Mononuclear cell (primary cell): ENCODE results near the gene ARHGAP10. TPM values are rescaled to one million over a fixed set of nuclear protein-coding genes. Genes with fewer than 3 reads are reported as not detected.

ENCODE experiments used
- H3K27me3 ChIP-seq: 2 replicates; pipeline ENCODE4 v1.6.0; 2011; ENCODE audit warnings: low read length, control low read depth; ENCODE audit not compliant: insufficient read depth
- H3K4me1 ChIP-seq: 2 replicates; pipeline ENCODE4 v1.5.1; 2011; ENCODE audit warnings: mild to moderate bottlenecking, low read length, control low read depth; ENCODE audit not compliant: insufficient read depth
- H3K4me3 ChIP-seq: 2 replicates; pipeline ENCODE4 v1.5.1; 2011; ENCODE audit warnings: mild to moderate bottlenecking, low read length, moderate library complexity
- H3K9me3 ChIP-seq: 2 replicates; pipeline ENCODE4 v1.5.1; 2011; ENCODE audit warnings: low read depth, mild to moderate bottlenecking, control low read depth, low read length
- total RNA-seq: library from RNA; depleted of rRNA; stranded (reverse); fragments of >200 nt; gene quantifications from one replicate; pipeline ENCODE4 v1.2.3, GENCODE V29; 2012

Gene ARHGAP10
- total RNA-seq, 1 donor: 10.6 TPM

DNA sequence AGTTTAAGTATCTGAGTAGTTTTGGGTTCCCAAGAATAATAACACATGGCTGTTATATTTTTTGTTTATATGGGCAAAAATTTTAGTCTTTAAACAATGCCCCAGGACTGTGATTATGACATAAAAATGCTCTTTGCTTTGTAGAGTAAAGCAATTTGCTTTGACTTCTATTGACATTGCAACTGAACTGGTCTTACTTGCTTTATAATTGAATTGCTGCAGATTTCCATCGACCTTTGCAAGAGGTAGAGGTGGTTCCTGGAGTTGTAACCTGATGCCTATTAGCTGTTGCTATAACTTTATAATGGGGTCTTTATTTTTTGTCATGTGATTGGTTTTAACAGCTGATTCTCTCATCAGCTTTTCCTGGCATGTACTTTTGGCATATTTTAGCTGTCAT lies 302.9 kb downstream of the ARHGAP10 start:
- Histone ChIP-seq H3K4me3 (no peak overlapping the region), H3K9me3 (no peaks in the 10 kb centered on the region), H3K4me1 (no peaks in the 10 kb centered on the region), H3K27me3 (no peaks in the 10 kb centered on the region)

DNA sequence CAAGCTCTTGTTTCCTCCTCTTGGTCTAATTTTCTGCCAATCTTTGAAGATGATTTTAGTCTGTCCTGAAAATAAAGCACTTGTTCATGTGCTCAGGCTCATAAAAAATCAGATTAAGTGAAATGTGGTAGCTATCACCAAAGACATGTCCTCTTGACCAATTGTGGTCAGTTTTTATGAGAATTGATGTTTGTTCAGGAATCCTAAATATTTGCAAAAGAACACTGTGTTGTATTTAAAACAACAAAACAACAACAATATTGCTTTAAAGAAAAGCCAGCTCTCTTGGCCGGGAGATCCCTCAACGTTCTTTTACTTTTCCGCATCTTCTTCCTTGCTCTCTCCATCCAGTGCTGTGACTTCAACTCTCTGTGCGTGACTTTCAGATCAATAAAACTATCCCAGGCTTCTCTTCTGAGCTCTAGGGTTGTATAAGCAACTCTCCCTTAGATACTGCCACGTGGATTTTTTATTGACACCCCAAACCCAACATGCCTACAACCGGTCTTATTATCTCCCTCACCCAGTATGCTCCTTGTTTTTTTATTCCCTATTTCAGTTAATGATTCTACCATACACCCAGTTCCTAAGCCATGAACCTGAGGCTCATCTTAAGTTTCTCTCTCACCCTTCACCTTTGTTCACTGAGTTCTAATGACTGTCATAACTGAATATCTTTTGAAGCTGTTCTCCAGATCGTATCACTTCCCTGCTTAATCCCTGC lies 309.9 kb downstream of the ARHGAP10 start:
- Histone ChIP-seq H3K27me3 (no peaks in the 10 kb centered on the region), H3K4me1 (no peaks in the 10 kb centered on the region), H3K9me3 (no peaks in the 10 kb centered on the region), H3K4me3 (no peak overlapping the region)

DNA sequence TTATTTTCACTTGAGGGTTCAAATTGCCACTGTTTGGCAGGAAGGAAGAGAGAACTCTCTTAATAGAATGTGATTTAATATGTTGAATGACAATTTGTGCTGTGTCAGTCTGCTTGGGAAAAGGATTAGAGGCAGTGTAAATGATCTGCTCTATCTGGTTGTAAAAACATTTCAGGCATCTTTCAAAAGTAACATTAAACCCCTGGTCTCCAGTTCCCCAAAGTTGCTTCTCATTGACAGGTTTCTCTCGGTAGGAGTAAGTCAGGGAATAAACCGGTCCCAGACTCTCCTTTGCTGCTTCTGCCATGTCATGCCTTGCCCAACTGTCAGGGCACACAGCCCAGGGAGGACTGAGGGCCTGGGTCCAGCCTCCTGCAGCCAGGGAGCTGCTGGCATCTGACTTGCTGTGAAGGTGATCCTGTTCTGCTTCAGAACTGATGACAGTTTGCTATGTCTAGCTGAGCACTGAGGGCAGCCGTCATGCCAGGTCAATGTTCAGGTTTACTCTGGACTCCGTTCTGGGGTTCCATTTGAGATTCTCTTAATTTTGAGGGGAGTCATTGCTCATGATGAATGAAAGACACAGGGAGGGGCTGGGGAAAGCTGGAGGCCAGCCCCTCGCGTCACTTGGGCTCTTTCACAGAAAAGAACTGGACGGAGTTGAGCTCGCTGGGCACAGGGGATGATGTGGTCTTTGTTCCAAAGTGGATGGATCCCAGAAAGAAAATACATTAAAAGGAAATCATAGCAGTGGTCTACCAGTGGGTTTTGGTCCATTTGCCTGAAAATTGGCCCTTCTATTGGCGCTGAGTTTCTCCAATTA lies 312.4 kb downstream of the ARHGAP10 start:
- no peaks in the 10 kb centered on the region for H3K9me3 ChIP-seq
- H3K4me1 ChIP-seq: no peaks in the 10 kb centered on the region
- no peaks in the 10 kb centered on the region for H3K27me3 ChIP-seq
- H3K4me3 ChIP-seq: no peak overlapping the region

DNA sequence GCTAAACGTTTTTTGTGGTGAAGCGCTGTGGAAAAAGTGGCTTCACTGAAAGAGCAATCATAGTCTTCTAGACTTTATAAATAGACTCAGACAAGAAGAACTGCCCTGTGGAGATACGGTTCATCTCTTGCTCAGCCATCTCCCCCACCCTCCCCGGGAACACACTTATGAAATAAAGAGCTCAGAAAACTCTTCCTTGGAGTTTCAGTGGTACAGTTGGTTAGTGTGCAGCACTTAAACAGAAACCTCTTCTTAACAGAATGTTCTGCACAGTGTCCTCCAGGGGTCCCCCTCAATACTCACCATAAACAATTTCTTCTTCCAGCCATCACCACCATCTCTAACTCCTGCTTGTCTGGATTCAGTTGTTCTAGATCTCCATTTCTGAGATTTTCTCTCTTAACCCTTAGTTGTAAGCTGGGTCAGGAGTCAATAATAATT lies 313.0 kb downstream of the ARHGAP10 start:
- Histone ChIP-seq H3K27me3 (no peaks in the 10 kb centered on the region), H3K4me3 (no peak overlapping the region), H3K9me3 (no peaks in the 10 kb centered on the region), H3K4me1 (no peaks in the 10 kb centered on the region)

DNA sequence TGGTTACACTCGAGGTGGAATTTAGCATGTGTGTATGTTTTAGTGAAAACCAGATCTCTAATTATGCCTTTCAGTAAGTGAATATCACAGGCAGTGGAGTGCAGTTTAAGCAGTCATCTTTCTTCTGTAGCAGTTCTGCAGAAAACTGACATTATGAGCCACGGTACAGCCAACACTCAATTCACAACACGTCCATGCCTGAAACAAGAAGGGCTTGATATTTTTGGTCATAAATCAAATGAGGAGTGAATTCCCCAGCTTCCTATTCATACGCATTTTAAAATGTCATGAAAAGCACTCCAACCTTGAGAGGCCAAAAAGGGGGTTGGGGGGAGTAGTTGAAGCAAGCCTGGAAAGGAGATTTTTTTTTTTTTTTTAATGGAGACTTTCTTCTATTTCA lies 316.7 kb downstream of the ARHGAP10 start:
- Histone ChIP-seq H3K9me3 (no peaks in the 10 kb centered on the region), H3K27me3 (no peaks in the 10 kb centered on the region), H3K4me1 (peaks cover 24% of the 10 kb centered on the region), H3K4me3 (no peak overlapping the region)

DNA sequence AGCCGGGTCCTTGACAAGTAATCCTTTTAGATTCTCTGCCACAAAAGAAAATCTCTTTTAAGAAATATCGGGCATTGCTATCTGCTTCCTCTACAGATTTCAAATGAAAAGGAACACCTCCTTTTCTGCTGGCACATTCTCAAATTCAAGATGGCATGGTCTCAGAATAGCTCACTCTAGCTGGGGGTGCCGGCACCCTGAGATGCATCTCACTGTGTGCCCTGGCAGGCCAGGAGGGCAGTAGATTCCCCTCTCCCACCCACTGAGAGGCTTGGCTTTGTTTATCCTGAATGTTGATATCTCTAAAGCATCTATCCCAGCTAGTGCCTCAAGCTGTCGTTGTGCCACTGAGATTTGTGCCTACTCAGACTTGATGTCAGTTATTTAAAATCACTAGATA lies 319.5 kb downstream of the ARHGAP10 start:
- no peak overlapping the region for H3K4me3 ChIP-seq
- no peaks in the 10 kb centered on the region for H3K9me3 ChIP-seq
- H3K4me1 ChIP-seq: peaks cover 43% of the 10 kb centered on the region
- no peaks in the 10 kb centered on the region for H3K27me3 ChIP-seq

DNA sequence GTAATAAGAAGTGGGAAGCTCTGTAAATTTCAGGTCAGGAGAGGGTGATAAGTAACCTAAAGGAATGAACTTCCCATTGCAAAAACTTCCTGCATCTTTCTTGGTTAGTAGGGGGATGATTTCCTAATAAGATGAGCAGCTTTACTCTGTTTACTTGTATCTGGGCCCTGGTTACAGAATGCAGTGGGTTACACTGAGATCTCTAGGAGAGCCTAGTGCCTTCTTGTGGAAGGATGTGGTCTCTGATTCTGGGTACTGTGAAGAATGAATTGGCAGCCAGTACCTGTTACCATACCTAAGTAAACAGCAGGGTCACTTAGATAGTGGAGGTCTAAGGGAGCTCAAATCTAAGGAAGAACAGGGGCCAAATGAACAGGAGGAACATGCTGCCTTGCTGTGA lies 320.6 kb downstream of the ARHGAP10 start:
- Histone ChIP-seq H3K4me3 (no peak overlapping the region), H3K27me3 (no peaks in the 10 kb centered on the region), H3K4me1 (peaks cover 53% of the 10 kb centered on the region), H3K9me3 (no peaks in the 10 kb centered on the region)

DNA sequence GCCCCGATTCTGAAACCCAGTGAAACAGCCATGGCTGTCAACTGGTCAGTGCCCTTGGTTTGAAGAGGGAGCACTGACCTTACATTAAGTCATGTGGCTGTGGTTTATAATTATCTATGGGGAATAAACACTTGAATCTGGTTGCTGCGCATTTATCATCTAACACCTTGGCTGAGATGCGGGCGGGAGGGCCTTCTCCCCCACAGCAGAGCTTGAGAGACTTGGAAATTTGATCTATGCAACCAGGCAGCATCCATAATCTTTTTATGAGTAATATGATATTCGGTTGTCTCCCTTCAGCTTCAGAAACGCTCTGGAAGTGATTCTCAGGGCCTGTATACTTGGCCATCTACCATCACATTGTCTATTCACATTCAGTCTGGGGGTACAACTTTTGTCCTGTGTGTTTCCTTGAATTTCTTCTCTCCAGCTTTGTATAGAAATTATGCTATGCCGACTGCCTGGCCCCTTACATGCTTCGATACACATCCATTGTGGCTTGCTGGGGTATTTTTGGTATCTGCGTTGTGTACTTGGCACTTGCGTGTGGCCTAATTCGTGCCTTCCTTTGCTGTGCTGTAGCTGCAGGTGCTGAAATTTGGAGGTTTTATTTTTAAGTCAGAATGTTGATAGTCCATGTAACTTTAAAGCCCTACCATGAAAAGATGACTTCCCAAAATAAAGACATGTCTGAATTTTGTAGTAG lies 321.6 kb downstream of the ARHGAP10 start:
- peaks cover 59% of the 10 kb centered on the region for H3K4me1 ChIP-seq

DNA sequence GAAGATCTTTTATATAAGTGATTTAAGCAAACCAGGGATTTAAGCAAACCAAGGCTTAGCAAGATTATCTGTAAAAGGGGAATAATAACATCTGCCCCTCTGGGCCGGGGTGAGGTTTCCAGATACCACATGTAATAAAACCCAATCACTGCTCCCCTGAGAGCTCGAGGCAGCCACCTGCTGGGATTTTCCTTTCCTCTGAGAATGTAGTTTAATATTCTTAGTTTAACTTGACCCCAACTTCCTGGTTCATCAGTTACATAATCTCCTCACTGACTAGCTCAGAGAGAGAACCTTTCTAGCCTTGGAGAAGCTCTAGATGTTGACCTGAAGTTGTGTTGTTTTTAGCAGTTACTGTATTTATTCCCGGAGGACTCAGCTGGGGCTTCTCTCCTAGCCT lies 322.4 kb downstream of the ARHGAP10 start:
- Histone ChIP-seq H3K27me3 (no peaks in the 10 kb centered on the region), H3K4me3 (no peak overlapping the region), H3K9me3 (no peaks in the 10 kb centered on the region), H3K4me1 (peaks cover 59% of the 10 kb centered on the region)

More for the DNA sequence above, 321.6 kb downstream of the ARHGAP10 start:
- H3K4me3 ChIP-seq: no peak overlapping the region
- no peaks in the 10 kb centered on the region for H3K9me3 ChIP-seq
- no peaks in the 10 kb centered on the region for H3K27me3 ChIP-seq

DNA sequence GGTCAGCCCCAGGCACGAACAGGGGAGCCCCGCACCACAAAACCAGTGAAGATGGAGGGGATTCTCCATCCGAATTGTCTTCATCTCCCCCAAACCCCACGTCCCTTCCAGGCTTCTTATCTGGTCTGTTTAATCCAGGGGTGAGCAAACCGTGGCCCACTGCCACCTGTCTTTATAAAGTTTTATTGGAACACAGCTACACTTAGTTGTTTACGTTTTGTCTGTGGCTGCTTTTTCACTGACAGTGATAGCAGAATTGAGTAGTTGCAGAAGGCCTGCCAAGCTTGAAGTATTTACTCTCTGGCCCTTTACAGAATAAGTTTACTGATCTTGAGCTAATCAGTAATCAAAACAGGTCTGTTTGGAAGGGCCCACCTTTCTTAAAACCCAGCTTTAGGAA lies 324.0 kb downstream of the ARHGAP10 start:
- no peak overlapping the region for H3K4me3 ChIP-seq
- H3K27me3 ChIP-seq: no peaks in the 10 kb centered on the region
- peaks cover 69% of the 10 kb centered on the region for H3K4me1 ChIP-seq
- H3K9me3 ChIP-seq: no peaks in the 10 kb centered on the region

DNA sequence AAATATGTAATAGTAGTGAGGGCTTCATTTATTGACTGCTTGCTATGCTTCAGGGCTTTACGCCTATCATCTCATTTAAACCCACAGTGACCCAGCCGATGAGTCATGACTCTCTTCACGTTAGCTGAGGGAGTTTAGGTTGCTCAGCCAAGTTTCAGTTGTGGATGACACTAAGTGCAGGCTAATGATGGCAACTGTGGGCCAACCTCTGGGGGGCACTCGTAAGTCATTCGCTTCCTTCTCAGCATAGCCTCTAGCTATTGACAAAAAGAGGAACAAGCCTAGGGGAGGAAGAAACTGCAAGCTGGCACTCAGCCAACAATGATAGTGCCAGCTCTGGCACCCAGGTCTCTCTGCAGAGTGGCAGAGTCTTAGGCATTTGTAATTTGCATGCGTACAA lies 325.0 kb downstream of the ARHGAP10 start:
- peaks cover 66% of the 10 kb centered on the region for H3K4me1 ChIP-seq
- H3K4me3 ChIP-seq: no peak overlapping the region
- no peaks in the 10 kb centered on the region for H3K27me3 ChIP-seq
- no peaks in the 10 kb centered on the region for H3K9me3 ChIP-seq

DNA sequence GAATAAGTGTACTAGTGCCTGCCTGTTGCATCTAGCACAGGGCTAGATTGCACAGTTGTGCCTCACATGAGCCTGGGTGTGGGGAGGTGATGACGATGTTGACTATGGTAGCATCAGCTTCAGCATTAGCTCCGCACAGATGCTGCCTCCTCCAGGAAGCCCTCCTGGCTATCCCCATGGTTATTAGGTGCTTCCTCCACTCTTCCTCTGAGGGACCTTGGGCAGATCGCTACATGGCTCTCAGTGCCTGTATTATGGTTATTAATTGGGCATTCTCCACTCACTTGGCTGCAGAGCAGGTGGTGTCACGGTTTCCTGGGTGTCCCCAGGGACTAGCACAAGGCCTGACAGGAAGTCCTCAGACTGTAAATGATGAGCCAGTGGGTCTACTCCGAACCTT lies 325.6 kb downstream of the ARHGAP10 start:
- Histone ChIP-seq H3K9me3 (no peaks in the 10 kb centered on the region), H3K4me3 (no peak overlapping the region), H3K4me1 (peaks cover 60% of the 10 kb centered on the region), H3K27me3 (no peaks in the 10 kb centered on the region)

DNA sequence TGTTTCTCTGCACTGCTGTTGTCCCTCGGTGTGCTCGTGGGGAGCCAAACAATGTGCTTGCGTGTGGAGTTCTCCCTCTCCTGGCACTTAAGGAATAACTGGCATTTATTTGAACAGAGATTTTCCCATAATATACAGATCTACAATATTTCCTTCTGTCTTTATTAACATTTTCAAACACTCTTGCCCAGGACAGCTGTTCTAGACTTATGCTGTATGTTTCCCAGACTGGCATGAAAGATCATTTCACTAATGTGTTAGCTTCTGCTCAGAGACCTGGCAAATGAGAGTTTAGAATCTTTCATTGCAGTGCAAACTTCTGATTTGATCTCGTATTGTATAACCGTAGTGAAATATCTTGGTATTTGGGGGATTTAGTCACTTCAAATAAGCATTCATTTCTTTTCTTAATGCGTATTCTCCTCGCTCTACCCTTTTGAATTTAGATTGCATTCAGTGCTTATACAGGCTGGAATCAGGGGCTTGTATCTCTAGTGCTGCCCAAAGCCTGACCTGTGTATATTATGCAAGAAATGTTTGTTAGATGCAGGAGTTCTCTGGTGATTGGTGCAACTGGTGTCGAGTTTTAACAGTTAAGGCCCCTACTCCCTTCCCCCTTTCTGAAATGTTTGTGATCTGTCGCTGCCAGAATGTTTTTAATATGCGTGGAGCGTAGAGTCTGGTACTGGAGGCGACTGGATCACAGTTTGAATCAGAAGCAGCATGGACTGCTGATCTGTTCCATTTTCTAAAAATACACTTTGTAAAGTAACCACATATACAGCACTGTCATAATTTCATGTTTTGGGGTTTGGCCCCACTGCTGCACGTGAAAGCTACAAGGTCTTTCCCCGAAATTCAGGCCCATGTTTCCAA lies 326.3 kb downstream of the ARHGAP10 start:
- Histone ChIP-seq H3K9me3 (no peaks in the 10 kb centered on the region), H3K4me1 (peaks cover 53% of the 10 kb centered on the region), H3K27me3 (no peaks in the 10 kb centered on the region), H3K4me3 (no peak overlapping the region)

DNA sequence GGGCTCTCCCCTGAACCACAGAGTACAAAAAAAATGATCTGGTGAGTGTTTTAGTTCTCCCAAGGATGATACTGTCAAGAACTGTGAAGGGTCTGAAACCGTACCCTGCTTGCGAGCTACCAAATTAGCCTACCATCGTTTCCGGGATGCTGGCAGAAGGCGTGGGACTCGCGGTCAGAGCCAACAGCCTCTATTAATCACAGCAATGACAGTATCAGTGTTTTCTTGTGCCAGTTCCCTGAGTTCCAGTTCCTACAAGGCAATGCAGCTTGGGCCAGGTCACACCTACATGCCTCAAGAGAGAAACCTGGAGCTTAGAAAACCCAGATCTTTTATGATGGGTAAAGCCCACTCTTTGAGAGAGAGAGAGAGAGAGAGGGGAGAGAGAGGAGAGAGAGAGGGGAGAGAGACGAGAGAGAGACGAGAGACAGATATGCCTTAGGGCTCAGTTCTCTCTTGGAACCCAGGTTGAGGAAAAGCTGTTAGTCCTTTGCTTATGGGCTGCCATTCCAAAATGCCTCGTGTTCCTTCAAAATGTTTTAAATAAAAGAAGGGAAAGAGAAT lies 327.8 kb downstream of the ARHGAP10 start:
- Histone ChIP-seq H3K4me1 (peaks cover 41% of the 10 kb centered on the region), H3K4me3 (no peak overlapping the region), H3K27me3 (no peaks in the 10 kb centered on the region), H3K9me3 (no peaks in the 10 kb centered on the region)
